ENCODE data around the gene PECR. TPM values are rescaled to one million over a fixed set of nuclear protein-coding genes. Genes with fewer than 3 reads are reported as not detected.

PECR gene
- total RNA-seq, 1 donor from 2014 or later, result 32.2 TPM

GRCh38 chr2:216057688-216058193, 23.9 kb downstream of the PECR start:
- DNase-seq (ENCODE audit: low spot score in 2 of 2), result no peak
- no peaks in the 10 kb centered on the region for H3K27me3 ChIP-seq
- H3K9me3 ChIP-seq, result no peaks in the 10 kb centered on the region
- peaks cover 6 to 9% of the 10 kb centered on the region in 2 donors for H3K36me3 ChIP-seq
- no peak for TF ChIP-seq CTCF (IDR thresholded peaks at IDR 0.05)
- H3K4me1 ChIP-seq, result no peaks in the 10 kb centered on the region
- intact Hi-C loops (cut with DNase I), result no loop called here
- H3K4me3 ChIP-seq, result no peak overlapping the region
- H3K27ac ChIP-seq, result no peak overlapping the region

GRCh38 chr2:216056739-216057138, 24.9 kb downstream of the PECR start:
- no peaks in the 10 kb centered on the region for H3K27me3 ChIP-seq
- no peak overlapping the region for H3K4me3 ChIP-seq
- no peaks in the 10 kb centered on the region for H3K9me3 ChIP-seq
- intact Hi-C loops (cut with DNase I), result no loop called here
- DNase-seq (ENCODE audit: low spot score in 2 of 2), result no peak
- TF ChIP-seq CTCF (IDR thresholded peaks at IDR 0.05), result no peak
- H3K27ac ChIP-seq, result no peak overlapping the region
- H3K4me1 ChIP-seq, result no peaks in the 10 kb centered on the region
- peaks cover 0 to 3% of the 10 kb centered on the region in 2 donors for H3K36me3 ChIP-seq

GRCh38 chr2:216055680-216056079, 25.9 kb downstream of the PECR start:
- Histone ChIP-seq H3K4me3 (no peak overlapping the region), H3K27me3 (no peaks in the 10 kb centered on the region), H3K9me3 (no peaks in the 10 kb centered on the region), H3K4me1 (no peaks in the 10 kb centered on the region), H3K36me3 (peaks cover 0 to 3% of the 10 kb centered on the region in 2 donors), H3K27ac (no peak overlapping the region)
- intact Hi-C loops (cut with DNase I), result no loop called here
- TF ChIP-seq CTCF (IDR thresholded peaks at IDR 0.05), result no peak
- no peak for DNase-seq (ENCODE audit: low spot score in 2 of 2)

GRCh38 chr2:216052420-216052819, 29.2 kb downstream of the PECR start:
- H3K4me3 ChIP-seq, result no peak overlapping the region
- no peak for DNase-seq (ENCODE audit: low spot score in 2 of 2)
- no peaks in the 10 kb centered on the region for H3K27me3 ChIP-seq
- no peaks in the 10 kb centered on the region for H3K4me1 ChIP-seq
- no peak for TF ChIP-seq CTCF (IDR thresholded peaks at IDR 0.05)
- no peak overlapping the region for H3K27ac ChIP-seq
- no peaks in the 10 kb centered on the region for H3K36me3 ChIP-seq
- no peaks in the 10 kb centered on the region for H3K9me3 ChIP-seq
- intact Hi-C loops (cut with DNase I), result no loop called here

GRCh38 chr2:216051350-216051749, 30.3 kb downstream of the PECR start:
- H3K36me3 ChIP-seq, result peaks cover 0 to 3% of the 10 kb centered on the region in 2 donors
- DNase-seq (ENCODE audit: low spot score in 2 of 2), result no peak
- TF ChIP-seq CTCF (IDR thresholded peaks at IDR 0.05), result no peak
- no peak overlapping the region for H3K27ac ChIP-seq
- H3K4me1 ChIP-seq, result no peaks in the 10 kb centered on the region
- H3K9me3 ChIP-seq, result no peaks in the 10 kb centered on the region
- H3K27me3 ChIP-seq, result no peaks in the 10 kb centered on the region
- intact Hi-C loops (cut with DNase I), result no loop called here
- no peak overlapping the region for H3K4me3 ChIP-seq

- peaks cover 0 to 3% of the 10 kb centered on the region in 2 donors for H3K36me3 ChIP-seq
- no peak for TF ChIP-seq CTCF (IDR thresholded peaks at IDR 0.05)
- DNase-seq (ENCODE audit: low spot score in 2 of 2), result no peak
- H3K9me3 ChIP-seq, result no peaks in the 10 kb centered on the region
- intact Hi-C loops (cut with DNase I), result no loop called here
- H3K27ac ChIP-seq, result no peak overlapping the region
- no peaks in the 10 kb centered on the region for H3K4me1 ChIP-seq
- H3K4me3 ChIP-seq, result no peak overlapping the region
- H3K27me3 ChIP-seq, result no peaks in the 10 kb centered on the region
Measured at GRCh38 chr2:216049452-216049851, 32.2 kb downstream of the PECR start.
